HG03565 (cell line): ENCODE results near the gene PROSER3.
"Not testable (repeated sequence)": the region's sequence is repeated elsewhere in the genome, so short reads cannot be mapped to it uniquely, and the experiment has no call there.

Experiments
- ATAC-seq: cut with Tn5 transposase; IDR thresholded peaks from one replicate; pipeline ENCODE4 v1.9.1; 2021; ENCODE audit warnings: mild to moderate bottlenecking, moderate library complexity; ENCODE audit not compliant: unreplicated experiment

The PROSER3 gene

DNA sequence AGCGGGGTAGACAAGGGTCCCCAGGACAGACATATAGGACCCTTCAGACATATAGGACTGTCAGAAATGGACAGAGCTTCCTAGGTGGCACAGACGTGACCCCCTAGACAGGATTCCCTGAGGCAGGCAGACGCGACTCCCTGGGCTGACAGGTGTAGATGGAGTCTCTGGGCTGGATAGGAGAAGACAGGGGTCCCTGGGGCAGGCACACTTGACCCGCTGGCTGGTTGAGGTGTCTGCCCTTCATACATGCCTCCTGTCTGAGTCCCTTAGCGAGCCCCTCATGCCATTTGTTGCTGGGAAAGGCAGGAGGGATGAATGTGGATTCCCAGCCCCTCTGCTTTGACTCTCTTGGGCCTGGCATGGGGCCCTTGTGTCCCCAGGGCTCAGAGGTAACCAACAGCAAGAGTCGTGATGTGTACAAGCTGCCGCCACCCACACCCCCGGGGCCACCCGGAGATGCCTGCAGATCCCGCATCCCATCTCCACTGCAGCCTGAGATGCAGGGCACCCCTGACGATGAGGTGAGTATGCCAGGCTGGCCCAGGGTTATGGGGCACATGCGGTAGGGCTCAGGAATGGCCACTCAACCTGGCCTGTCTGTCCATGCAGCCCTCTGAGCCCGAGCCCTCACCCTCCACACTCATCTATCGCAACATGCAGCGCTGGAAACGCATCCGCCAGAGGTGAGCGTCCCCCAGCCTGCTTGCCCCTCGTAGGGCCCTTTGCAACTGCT lies 4.2 kb upstream of the PROSER3 start:
- no peak for ATAC-seq

- ATAC-seq = no peak
Observed at GRCh38 chr19:35754370-35755130, 3.4 kb upstream of the PROSER3 start.

DNA sequence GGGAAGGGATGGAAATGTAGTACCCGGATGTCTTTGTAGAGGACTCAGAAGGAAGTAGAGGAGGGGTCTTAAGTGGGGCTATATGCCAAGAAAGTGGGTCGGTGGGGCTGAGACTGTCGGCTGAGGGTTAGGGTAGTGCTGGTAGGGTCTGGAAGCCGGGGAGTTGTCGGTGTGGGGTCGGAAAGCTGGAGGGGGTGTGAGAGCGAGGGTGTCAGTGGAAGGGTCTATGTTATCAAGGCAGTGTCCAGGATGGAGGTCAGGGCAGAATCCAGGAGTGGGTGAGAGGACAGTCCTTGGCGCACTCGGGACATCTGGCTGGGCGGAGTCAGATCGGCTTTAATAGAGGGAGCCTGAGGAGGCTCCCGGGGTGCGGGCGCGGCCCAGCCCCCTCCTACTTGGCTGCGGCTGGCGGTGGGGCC lies 2.8 kb upstream of the PROSER3 start:
- ATAC-seq = no peak

GRCh38 chr19:35755550-35756376 lies 2.2 kb upstream of the PROSER3 start:
- no peak for ATAC-seq

DNA sequence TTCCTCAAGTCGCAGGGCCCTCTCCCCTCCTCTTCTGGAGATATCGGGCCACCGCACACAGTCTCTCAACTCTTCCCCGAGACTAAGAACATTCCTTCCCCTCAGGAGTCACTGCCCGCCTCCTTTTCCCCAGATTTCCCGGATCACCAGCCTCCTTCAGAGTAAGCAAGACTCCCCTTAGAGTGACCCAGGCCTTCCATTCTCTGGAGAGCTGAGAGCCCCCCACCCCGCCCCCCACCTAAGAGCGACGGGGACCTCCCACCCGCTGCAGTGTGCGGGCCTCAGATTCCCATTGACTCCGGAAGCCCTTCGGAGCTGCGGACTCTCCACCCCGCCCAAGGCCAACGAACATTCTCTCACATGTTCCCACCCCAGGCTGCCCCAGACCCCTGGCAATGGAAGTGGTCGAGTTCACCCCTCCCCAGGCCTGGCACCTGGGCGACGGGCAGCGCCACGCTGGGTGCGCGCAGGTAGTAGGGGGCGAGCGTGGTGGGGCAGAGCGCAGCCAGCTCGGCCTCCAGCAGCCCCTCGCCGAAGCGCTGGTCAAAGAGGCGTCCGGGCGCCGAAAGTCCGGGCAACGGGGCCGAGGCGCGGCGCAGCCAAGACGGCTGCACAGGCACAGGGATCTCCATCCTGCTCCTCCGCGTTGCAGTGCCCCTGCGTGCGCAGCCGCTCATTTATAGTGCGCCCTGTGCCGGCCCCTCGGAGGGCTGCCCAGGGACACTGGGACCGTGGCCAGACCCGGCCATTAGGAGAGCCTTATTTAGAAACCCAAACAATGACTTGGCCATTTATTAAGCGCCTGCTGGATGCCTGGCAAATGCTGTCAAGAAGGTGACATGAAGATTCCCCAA lies 1.4 kb upstream of the PROSER3 start, which contains the start of gene HSPB6:
Gene HSPB6 (minus strand): TSS at position 653 of the 854 bp plus-strand sequence. CDS start 21 bp downstream, at position 632.
- ATAC-seq = no peak

DNA sequence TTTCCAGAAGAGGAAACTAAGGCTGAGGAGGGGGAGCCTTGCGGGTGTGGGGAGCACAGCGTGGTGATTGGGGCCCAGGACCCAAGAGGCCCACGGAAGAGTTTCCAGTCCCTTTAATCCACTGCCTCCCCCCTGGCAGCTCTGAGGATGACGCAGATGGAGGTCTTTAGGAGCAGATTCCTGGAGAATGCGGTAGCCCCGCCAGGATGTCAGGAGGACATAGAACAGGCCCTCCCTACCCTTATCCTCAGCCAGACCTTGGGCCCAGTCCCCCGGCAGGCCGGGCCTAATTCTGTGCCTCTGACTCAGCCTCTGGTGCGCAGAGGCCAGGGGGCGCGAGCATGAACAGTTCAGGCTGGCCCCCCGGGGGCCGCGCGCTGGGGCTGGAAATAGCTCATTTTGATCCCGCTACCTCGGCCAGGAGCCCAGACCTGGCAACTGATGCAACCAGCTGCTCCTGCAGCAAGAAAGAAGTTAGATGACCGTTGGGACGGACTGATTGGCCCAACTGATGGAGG lies 686 bp upstream of the PROSER3 start:
- no peak for ATAC-seq

DNA sequence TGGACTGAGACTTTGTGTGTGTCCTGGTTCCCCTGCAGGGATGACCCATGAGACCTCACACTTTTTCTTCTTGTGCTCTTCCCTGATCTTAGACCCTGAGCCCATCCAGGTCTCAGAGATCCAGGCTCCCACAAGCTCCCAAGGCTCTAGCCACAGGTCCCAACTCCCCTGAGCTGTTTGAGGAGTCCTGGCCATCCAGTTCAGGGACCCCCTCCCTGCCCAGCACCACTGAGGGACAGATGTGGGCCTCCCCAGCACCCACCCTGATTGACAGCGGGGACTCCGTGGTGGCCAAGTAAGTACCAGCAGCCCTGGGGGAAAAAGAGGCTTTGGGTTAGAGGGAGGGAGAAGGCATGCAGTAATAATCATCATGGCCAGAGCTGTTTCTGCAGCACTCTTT lies 1.7 kb downstream of the PROSER3 start:
- no peak for ATAC-seq

GRCh38 chr19:35760711-35761349 lies 2.9 kb downstream of the PROSER3 start:
- ATAC-seq = no peak

DNA sequence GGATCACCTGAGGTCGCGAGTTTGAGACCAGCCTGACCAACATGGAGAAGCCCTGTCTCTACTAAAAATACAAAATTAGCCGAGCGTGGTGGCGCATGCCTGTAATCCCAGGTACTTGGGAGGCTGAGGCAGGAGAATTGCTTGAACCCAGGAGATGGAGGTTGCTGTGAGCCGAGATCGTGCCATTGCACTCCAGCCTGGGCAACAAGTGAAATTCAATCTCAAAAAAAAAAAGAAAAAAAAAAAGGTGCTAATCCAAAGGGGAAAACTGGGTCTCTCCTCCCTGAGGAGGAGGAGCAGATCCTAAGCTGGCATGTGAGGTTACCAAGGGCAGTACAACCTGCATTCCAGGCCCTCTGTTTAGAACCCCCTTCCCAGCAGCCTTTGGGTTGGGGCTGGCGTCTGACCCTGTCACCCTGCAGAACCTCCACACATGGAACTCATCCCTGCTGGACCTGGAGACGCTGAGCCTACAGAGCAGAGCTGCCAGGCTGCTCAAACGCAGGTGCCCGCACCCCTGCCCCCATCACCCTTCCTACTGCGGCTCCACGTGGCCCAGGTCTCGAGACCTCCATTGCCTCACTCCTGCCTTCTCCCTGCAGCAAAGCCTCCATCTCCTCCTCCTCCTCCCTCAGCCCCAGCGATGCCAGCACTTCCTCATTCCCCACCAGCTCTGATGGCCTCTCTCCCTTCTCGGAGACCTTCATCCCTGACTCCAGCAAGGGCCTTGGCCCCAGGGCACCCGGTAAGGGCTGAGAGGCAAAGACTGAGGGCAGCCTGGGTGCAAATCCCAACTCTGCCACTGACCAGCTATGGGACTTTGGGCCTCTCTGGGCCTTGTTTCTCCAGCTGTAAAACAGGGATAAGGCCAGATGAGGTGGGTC lies 6.7 kb downstream of the PROSER3 start:
- ATAC-seq = no peak

DNA sequence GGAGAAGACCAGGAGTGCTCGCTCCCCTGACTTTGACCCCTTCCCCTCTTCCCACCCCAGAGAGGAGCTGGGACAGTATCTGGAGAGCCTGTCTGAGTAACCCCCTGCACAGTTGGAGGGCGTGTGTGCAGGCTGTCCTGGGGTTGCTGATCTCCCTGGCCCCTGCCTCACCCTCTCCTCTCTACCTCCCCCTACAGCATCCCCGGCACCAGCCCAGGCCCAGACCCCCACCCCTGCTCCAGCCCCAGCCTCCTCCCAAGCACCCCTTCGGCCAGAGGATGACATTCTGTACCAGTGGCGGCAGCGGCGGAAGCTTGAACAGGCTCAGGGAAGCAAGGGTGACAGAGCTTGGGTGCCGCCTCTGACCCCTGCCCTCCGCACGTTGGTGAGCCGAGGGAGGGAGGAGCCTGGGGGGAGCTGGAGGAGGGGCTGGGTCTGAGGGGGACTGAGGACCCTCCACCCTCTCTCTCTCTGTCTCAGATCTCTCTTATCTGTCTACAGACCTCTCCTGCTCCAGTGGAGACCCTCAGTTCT lies 8.7 kb downstream of the PROSER3 start:
- ATAC-seq = no peak

DNA sequence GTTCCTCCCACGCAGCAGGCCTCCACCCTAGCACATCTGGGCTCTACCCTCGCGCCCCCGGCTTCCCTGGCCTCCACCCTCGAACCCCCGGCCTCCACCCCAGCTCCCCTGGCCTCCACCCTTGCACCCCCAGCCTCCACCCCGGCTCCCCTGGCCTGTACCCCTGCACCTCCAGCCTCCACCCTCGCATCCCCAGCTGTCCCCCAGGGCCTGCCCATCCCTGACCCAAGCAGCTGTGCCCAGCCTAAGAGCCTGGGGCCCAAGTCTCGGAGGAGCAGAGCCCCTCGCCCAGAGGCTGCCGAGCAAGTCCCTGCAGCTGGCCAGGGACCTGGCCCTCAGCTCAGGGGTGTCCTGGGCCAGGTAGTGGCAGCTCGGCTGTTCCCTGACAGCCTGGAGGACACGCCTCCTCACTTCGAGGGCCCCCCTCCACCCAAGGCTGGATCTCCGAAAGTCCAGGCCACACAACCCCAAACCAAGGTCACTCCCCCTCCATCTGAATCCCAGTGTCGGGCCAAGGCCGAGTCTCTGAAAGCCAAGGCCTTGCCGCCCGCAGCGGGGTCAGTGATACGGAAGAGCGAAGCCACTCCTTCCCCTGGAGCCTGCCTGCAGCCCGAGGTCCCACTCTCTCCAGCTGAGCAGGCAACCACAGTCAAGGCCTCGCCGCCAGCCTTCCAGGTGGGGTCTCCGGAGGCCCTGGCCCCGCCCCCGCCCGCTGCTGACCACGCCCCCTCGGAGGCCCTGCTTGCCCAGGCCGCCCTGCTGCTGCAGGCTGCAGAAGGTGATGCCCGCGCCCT lies 9.5 kb downstream of the PROSER3 start:
- ATAC-seq = no peak

- ATAC-seq = no peak
Observed at GRCh38 chr19:35768082-35768421, 10.1 kb downstream of the PROSER3 start.

DNA sequence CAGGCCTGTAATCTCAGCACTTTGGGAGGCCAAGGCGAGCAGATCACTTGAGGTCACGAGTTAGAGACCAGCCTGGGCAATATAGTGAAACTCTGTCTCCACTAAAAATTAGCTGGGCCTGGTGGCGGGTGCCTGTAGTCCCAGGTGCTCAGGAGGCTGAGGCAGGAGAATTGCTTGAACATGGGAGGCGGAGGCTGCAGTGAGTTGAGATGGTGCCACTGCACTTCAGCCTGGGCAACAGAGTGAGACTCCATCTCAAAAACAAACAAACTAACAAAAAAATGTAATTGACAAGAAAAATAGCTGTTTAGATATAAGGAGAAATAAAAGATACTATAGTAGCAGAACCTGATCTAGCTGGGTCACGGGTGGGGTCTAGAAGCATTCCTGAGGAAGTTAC lies 14.4 kb downstream of the PROSER3 start:
- not testable (repeated sequence) for ATAC-seq

DNA sequence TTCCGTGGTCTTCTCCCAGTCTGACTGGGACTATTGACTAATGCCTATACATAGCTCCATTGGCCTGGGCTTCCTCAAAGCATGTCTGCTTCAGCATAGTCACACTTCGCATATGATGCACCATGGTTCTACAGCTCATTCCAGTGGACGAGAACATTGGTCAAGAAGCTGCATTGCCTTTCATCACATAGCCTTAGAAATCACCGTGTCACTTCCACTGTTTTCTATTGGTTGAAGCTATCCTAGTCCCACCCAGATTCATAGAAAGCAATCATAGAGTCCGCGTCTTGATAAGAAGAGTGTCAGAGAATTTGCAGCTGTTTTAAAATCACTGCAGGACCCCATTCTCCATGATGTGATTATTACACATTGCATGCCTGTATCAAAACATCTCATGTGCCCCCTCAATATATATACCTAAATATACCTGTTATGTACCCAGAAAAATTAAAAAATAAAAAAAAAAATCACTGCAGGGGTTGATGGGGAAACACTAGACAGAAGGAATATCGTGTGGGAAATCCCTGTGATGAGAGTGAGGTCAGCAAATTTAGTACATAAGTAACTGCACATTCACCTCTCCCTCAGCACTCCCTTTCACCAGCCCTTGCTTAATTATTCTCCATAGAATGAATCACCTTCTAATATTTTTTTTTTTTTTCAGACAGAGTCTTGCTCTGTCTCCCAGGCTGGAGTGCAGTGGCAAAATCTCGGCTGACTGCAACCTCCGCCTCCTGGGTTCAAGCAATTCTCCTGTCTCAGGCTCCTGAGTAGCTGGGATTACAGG lies 15.2 kb downstream of the PROSER3 start:
- no peak for ATAC-seq

DNA sequence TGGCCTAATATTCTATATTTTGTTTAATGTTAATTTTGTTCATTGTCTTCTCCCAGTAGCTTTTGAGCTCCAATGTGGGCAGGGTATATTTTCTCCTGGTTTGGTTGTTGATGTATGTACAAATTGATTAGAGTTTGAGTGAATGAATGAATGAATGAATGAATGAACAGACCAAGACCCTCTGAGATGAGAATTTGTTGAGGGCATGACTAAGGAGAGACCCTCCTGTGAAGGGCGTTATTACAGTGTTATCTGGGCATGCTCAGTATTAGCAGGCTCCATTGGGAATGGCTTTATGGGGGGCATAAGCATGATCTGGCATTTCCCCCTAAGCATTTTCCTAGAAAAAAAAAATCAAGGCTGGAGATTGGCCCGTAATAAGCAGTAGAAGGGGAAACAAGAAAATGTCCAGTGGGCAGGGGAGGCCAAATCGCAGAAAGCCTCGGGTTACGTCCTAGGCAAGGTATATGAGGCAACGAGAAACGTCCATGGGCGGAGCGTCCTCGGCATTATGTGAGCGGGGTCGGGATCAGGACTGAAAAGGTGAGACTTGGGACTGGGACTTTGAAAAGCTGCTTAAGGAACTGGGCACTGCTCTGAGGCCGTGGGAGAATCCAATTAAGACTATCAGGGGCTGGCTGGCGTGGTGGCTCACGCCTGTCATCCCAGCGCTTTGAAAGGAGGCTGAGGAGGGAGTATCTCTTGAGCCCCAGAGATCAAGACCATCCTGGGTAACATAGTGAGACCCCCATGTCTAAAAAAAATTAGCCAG lies 16.5 kb downstream of the PROSER3 start:
- no peak for ATAC-seq

GRCh38 chr19:35775046-35775297 lies 17.0 kb downstream of the PROSER3 start:
- no peak for ATAC-seq
